PC-9 (cell line): Measurements from ENCODE around the gene CAMTA1. TPM values are rescaled to one million over a fixed set of nuclear protein-coding genes. Genes with fewer than 3 reads are reported as not detected.

Experiments
- BruUV-seq: library from RNA; stranded (reverse); fragments of 400-500 nt; replicated peaks from 2 replicates; lab custom pipeline; 2021; lab: Mats Ljungman, UMichigan
- CTCF ChIA-PET: fragments of 300-600 bp; sonication (Branson Sonifier 250); formaldehyde crosslinking; loops from one replicate; lab custom pipeline; 2022; ENCODE audit warnings: antibody characterized with exemption; lab: Charles Lee
- POLR2A ChIA-PET: fragments of 300-600 bp; sonication (Branson Sonifier 250); formaldehyde crosslinking; loops from one replicate; lab custom pipeline; 2022; ENCODE audit warnings: antibody characterized with exemption; ENCODE audit not compliant: unreplicated experiment; lab: Charles Lee
- DNase-seq, 2 experiments: peaks; one replicate each; pipeline versions ENCODE4 v3.0.0 to v3.0.0-alpha.2; 2015 to 2022; ENCODE audit warnings: mixed read lengths in 1 of 2
- H2AFZ ChIP-seq: fragments of 200-600 bp; sonication (generic); 2 replicates; pipeline ENCODE4 v1.8.1; 2017; ENCODE audit warnings: antibody characterized with exemption
- H3F3A ChIP-seq: fragments of 200-600 bp; sonication (generic); 2 replicates; pipeline ENCODE4 v1.8.1; 2017; ENCODE audit warnings: antibody characterized with exemption, mild to moderate bottlenecking, low read depth; ENCODE audit not compliant: insufficient read depth
- H3K27ac ChIP-seq: fragments of 200-600 bp; sonication (generic); 2 replicates; pipeline ENCODE4 v1.6.1; 2016; ENCODE audit warnings: mixed run types
- H3K27me3 ChIP-seq: fragments of 200-600 bp; sonication (generic); 2 replicates; pipeline ENCODE4 v1.6.1; 2016; ENCODE audit warnings: low read depth, mixed run types; ENCODE audit not compliant: insufficient read depth
- H3K36me3 ChIP-seq: fragments of 200-600 bp; sonication (generic); 2 replicates; pipeline ENCODE4 v1.6.1; 2016; ENCODE audit warnings: low read depth, mixed run types
- H3K4me1 ChIP-seq: fragments of 200-600 bp; sonication (generic); replicated peaks from 2 replicates; pipeline ENCODE4 v1.6.1; 2016; ENCODE audit warnings: mixed run types; ENCODE audit not compliant: insufficient read depth
- H3K4me2 ChIP-seq: fragments of 200-600 bp; sonication (generic); 2 replicates; pipeline ENCODE4 v1.6.1; 2017; ENCODE audit warnings: mixed run types
- H3K4me3 ChIP-seq: fragments of 200-600 bp; sonication (generic); 2 replicates; pipeline ENCODE4 v1.6.1; 2016; ENCODE audit warnings: mixed run types
- H3K79me2 ChIP-seq: fragments of 200-600 bp; sonication (generic); 2 replicates; pipeline ENCODE4 v1.6.1; 2017; ENCODE audit warnings: low read depth, mixed run types
- H3K9me2 ChIP-seq: fragments of 200-600 bp; sonication (generic); 2 replicates; pipeline ENCODE4 v1.8.1; 2017; ENCODE audit warnings: mild to moderate bottlenecking; ENCODE audit not compliant: insufficient read depth
- H3K9me3 ChIP-seq: fragments of 200-600 bp; sonication (generic); 2 replicates; pipeline ENCODE4 v1.8.1; 2016; ENCODE audit warnings: low read depth; ENCODE audit not compliant: insufficient read depth
- H4K20me1 ChIP-seq: fragments of 200-600 bp; sonication (generic); 2 replicates; pipeline ENCODE4 v1.8.1; 2017; ENCODE audit not compliant: insufficient read depth
- CTCF ChIP-seq: fragments of 200-600 bp; sonication (generic); conservative IDR thresholded peaks from 2 replicates; pipeline ENCODE4 v1.6.1; 2017; ENCODE audit warnings: mixed run types, antibody characterized with exemption, mild to moderate bottlenecking, moderate library complexity
- EZH2 ChIP-seq: fragments of 200-600 bp; sonication (generic); IDR thresholded peaks from 2 replicates; pipeline ENCODE4 v1.8.0; 2017; ENCODE audit warnings: antibody characterized with exemption, low read depth
- intact Hi-C: fragments of 100-400 bp; cut with micrococcal nuclease; formaldehyde crosslinking; loops from one replicate; pipeline ENCODE4 v1.10.0; 2022; ENCODE audit not compliant: unreplicated experiment
- total RNA-seq: library from RNA; stranded (reverse); gene quantifications from 2 replicates; pipeline ENCODE4 v1.2.3, GENCODE V29; 2021

Gene CAMTA1
- total RNA-seq, 1 experiment from 2014 or later = 72.3 TPM

- no peak overlapping the region for H3K4me2 ChIP-seq
- H3K36me3 ChIP-seq = no peaks in the 10 kb centered on the region
- ChIA-PET POLR2A (no interaction called here), CTCF (no interaction called here)
- H3K79me2 ChIP-seq = no peaks in the 10 kb centered on the region
- H3K27ac ChIP-seq = no peak overlapping the region
- H3K9me3 ChIP-seq = no peaks in the 10 kb centered on the region
- no peak overlapping the region for H2AFZ ChIP-seq
- no peaks in the 10 kb centered on the region for H3F3A ChIP-seq
- intact Hi-C loops = no loop called here
- no peaks in the 10 kb centered on the region for H3K9me2 ChIP-seq
- no peaks in the 10 kb centered on the region for H4K20me1 ChIP-seq
- no peak for DNase-seq
- H3K27me3 ChIP-seq = no peaks in the 10 kb centered on the region
- no TSS peak for BruUV-seq
- TF ChIP-seq CTCF (no peak), EZH2 (no peak)
- no peaks in the 10 kb centered on the region for H3K4me1 ChIP-seq
- no peak overlapping the region for H3K4me3 ChIP-seq
Observed at GRCh38 chr1:6880951-6881690, 95.9 kb downstream of the CAMTA1 start.

DNA sequence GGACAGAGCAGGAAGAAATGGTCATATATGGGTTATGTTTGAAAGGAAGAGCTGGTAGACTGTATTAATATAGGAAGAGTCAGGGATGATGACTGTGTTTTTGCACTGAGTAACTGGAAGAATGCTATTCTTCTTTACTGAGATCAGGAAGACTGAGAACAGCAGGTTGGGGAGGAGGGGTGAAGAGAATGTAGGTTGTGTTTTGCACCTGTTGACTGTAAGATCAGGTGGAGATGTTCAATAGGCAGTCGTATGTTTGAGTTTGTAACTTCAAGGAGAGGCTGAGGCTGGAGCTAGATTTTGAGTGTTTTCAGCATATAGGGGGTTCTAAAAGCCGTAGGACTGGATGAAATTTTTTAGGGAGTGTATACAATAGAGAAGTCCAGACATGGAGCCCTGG lies 97.2 kb downstream of the CAMTA1 start:
- Histone ChIP-seq H3K36me3 (no peaks in the 10 kb centered on the region), H3F3A (no peaks in the 10 kb centered on the region), H3K27ac (no peak overlapping the region), H3K9me3 (no peaks in the 10 kb centered on the region), H2AFZ (no peak overlapping the region), H3K9me2 (no peaks in the 10 kb centered on the region), H3K79me2 (no peaks in the 10 kb centered on the region), H4K20me1 (no peaks in the 10 kb centered on the region), H3K4me3 (no peak overlapping the region), H3K27me3 (no peaks in the 10 kb centered on the region), H3K4me2 (no peak overlapping the region), H3K4me1 (no peaks in the 10 kb centered on the region)
- no peak for TF ChIP-seq EZH2
- no peak for TF ChIP-seq CTCF
- POLR2A ChIA-PET = no interaction called here
- CTCF ChIA-PET = no interaction called here
- BruUV-seq = no TSS peak
- no peak for DNase-seq
- intact Hi-C loops = no loop called here

DNA sequence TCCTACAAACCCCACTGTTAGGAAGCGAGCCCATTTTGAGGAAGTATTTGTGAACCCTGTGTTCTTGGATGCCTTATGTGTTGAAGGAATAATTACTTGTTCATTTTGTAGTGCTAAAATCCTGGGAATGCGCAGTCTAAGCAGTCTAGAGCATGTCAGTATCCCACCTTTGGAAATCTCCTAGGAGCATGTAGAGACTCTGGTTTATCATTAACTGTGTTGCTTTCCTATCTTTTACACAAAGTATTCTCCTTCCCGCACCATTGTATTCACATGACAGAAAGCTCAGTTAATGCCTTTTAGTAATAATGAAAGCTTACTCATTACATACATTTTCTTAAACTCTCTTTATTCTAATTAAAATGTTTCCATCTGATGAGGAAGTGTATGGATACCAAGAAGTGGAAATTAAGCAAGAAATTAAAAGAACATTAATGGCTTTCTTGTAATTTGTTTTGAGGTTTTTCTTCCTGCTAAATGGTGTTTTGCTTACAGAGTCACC lies 99.4 kb downstream of the CAMTA1 start:
- Histone ChIP-seq H3K36me3 (no peaks in the 10 kb centered on the region), H3F3A (no peaks in the 10 kb centered on the region), H4K20me1 (no peaks in the 10 kb centered on the region), H3K79me2 (no peaks in the 10 kb centered on the region), H2AFZ (no peak overlapping the region), H3K9me2 (no peaks in the 10 kb centered on the region), H3K4me2 (no peak overlapping the region), H3K4me1 (no peaks in the 10 kb centered on the region), H3K4me3 (no peak overlapping the region), H3K27me3 (no peaks in the 10 kb centered on the region), H3K9me3 (no peaks in the 10 kb centered on the region), H3K27ac (no peak overlapping the region)
- intact Hi-C loops = no loop called here
- TF ChIP-seq CTCF (no peak), EZH2 (no peak)
- no peak for DNase-seq
- CTCF ChIA-PET = no interaction called here
- BruUV-seq = no TSS peak
- POLR2A ChIA-PET = no interaction called here
